Measurements from ENCODE around the gene KRT36. TPM values are rescaled to one million over a fixed set of nuclear protein-coding genes. Genes with fewer than 3 reads are reported as not detected.

Gene KRT36
- total RNA-seq, 1 donor from 2014 or later = not detected

DNA sequence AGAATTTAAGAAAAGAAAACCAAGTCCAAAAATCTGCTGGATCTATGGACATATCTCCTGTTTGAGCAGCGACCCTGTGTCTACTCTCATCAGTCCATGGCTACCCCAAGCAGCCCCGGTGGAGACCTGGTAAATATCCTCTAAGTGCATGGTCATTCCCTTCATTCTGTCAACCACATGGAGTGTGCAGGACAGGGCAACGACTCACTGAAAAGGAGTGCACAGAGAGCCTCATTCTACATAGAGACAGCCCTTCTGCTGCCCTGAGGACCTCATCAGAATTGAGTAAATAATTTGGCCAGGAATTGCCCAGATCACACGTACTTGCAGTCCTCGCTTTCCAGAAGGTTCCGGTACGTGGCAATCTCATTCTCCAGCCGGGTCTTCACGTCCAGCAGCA is 51.9 kb downstream of the KRT36 start:
- no peak for DNase-seq

GRCh38 chr17:41437254-41437653 is 52.5 kb downstream of the KRT36 start:
- DNase-seq = no peak

Small RNA genes lying within 50 kb of the gene (small RNA-seq; reads per million reads assigned to genes)
- gene RNU2-32P = 3.3 reads per million, percentile 88 among the genes with 10 or more reads in this experiment

Other genes with a start within 250 kb of the KRT36 start
- gene KRTAP9-4, start 240.2 kb downstream of the KRT36 start, total RNA-seq = not detected
- not detected for gene KRTAP9-9, start 234.5 kb downstream of the KRT36 start, total RNA-seq
- gene KRTAP9-6, start 224.5 kb downstream of the KRT36 start, total RNA-seq = not detected
- gene KRTAP9-7, start 214.2 kb downstream of the KRT36 start, total RNA-seq = not detected
- not detected for gene KRTAP29-1, start 187.1 kb downstream of the KRT36 start, total RNA-seq
- not detected for gene KRTAP16-1, start 180.6 kb downstream of the KRT36 start, total RNA-seq
- not detected for gene KRTAP17-1, start 174.2 kb downstream of the KRT36 start, total RNA-seq
- not detected for gene KRT33A, start 139.1 kb downstream of the KRT36 start, total RNA-seq
- gene KRT33B, start 120.1 kb downstream of the KRT36 start, total RNA-seq = not detected
- gene KRT34, start 107.6 kb downstream of the KRT36 start, total RNA-seq = 0.31 TPM
- gene KRT31, start 92.3 kb downstream of the KRT36 start, total RNA-seq = 0.47 TPM
- gene KRT37, start 65.3 kb downstream of the KRT36 start, total RNA-seq = not detected
- gene KRT38, start 48.9 kb downstream of the KRT36 start, total RNA-seq = not detected
- gene KRT32, start 22.5 kb downstream of the KRT36 start, total RNA-seq = not detected
- gene KRT35, start 8.8 kb downstream of the KRT36 start, total RNA-seq = not detected
- gene KRT13, start 15.7 kb upstream of the KRT36 start, total RNA-seq = 0.78 TPM
- gene KRT15, start 29.0 kb upstream of the KRT36 start, total RNA-seq = 0.16 TPM
- gene KRT19, start 38.4 kb upstream of the KRT36 start, total RNA-seq = 11.4 TPM
- gene KRT9, start 82.1 kb upstream of the KRT36 start, total RNA-seq = not detected
- gene KRT14, start 97.0 kb upstream of the KRT36 start, total RNA-seq = 0.31 TPM
- not detected for gene KRT16, start 122.9 kb upstream of the KRT36 start, total RNA-seq
- 0.31 TPM for gene KRT17, start 134.7 kb upstream of the KRT36 start, total RNA-seq
- 95.5 TPM for gene EIF1, start 199.0 kb upstream of the KRT36 start, total RNA-seq
- not detected for gene GAST, start 222.4 kb upstream of the KRT36 start, total RNA-seq
- 0.16 TPM for gene HAP1, start 244.7 kb upstream of the KRT36 start, total RNA-seq

All from occipital lobe (tissue), 3 donors.